GM18511 (cell line): Measurements from ENCODE around the gene CENPP.
"Not testable (repeated sequence)": the region's sequence is repeated elsewhere in the genome, so short reads cannot be mapped to it uniquely, and the experiment has no call there.

Experiments
- ATAC-seq: cut with Tn5 transposase; IDR thresholded peaks from one replicate; pipeline ENCODE4 v1.9.1; 2021; ENCODE audit warnings: mild to moderate bottlenecking, moderate library complexity; ENCODE audit not compliant: unreplicated experiment

CENPP gene

DNA sequence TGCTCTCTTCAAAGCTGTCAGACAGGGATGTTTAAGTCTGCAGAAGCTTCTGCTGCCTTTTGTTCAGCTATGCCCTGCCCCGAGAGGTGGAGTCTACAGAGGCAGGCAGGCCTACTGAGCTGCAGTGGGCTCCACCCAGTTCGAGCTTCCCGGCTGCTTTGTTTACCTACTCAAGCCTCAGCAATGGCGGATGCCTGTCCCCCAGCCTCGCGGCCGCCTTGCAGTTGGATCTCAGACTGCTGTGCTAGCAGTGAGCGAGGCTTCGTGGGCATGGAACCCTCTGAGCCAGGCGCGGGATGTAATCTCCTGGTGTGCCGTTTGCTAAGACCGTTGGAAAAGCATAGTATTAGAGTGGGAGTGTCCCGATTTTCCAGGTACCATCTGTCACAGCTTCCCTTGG, 247.9 kb downstream of the CENPP start:
- not testable (repeated sequence) for ATAC-seq

DNA sequence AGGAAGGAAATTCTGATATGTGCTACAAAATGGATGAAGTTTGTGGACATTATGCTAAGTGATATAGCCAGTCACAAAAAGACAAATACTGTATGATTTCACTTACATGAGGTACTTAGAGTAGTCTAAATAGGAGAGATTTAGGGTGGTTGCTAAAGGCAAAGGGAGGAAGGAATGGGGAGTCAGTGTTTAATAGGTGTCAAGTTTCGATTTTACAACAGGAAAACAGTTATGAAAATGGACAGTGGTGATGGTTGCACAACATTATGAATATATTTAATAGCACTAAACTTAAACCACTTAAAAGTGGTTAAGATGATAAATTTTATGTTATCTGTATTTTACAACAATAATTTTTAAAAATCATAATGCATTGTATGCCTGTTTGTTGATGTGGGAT, 250.4 kb downstream of the CENPP start:
- ATAC-seq = no peak

DNA sequence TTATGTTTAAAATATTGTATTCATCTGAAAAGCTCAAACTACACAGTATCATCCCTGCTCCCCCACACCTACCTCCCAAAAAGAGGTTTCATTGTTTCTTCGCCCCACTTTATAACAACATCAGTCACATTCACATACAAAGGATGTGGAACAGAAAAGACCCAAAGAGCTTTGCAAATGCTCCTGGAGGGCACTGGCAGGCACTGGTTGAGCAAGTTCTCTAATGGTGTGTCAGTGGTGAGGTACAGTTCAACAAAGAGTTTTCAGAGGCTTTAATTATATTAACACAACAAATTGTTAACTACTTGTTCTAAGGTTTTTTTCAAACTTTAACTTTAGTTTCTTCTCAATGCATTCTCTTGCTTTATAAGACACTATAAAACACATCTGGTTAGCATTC, 264.2 kb downstream of the CENPP start:
- no peak for ATAC-seq

DNA sequence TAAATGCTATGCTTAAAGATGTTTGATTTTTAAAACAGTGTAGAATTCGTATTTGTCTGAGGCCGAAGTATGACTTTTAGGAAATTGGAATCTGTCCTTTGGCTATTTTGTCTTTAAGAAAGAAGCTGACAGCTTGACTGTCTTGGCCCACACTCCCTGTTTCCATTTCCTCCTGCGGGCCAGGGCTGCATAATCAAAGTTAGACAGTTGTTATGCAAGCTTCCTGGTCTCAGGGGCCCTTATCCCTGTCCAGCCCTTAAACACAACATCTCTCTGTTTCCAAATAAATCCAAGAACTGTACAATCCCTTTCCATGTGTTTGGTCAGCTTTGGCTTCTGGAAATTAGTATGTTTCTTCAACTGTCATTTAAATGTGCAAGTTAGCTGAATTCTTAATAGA, 264.6 kb downstream of the CENPP start:
- ATAC-seq = no peak

DNA sequence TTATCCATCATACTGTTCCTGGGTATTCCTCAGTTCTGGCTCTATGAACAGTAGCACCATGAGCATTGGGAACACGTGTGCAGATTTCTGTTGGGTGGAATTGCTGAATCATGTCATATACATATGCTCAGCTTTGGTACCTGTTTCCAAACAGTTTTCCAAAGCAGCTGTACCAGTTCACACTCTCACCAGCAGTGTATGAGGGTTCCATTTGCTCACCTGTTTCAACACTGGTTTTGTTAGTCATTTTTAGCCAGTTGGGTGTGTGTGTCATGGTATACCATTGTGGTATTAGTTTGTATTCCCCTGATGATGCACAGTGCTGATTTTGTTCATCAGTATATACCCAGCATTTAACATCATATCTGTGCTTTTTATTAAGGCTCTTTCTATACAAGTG, 266.8 kb downstream of the CENPP start:
- ATAC-seq = no peak

DNA sequence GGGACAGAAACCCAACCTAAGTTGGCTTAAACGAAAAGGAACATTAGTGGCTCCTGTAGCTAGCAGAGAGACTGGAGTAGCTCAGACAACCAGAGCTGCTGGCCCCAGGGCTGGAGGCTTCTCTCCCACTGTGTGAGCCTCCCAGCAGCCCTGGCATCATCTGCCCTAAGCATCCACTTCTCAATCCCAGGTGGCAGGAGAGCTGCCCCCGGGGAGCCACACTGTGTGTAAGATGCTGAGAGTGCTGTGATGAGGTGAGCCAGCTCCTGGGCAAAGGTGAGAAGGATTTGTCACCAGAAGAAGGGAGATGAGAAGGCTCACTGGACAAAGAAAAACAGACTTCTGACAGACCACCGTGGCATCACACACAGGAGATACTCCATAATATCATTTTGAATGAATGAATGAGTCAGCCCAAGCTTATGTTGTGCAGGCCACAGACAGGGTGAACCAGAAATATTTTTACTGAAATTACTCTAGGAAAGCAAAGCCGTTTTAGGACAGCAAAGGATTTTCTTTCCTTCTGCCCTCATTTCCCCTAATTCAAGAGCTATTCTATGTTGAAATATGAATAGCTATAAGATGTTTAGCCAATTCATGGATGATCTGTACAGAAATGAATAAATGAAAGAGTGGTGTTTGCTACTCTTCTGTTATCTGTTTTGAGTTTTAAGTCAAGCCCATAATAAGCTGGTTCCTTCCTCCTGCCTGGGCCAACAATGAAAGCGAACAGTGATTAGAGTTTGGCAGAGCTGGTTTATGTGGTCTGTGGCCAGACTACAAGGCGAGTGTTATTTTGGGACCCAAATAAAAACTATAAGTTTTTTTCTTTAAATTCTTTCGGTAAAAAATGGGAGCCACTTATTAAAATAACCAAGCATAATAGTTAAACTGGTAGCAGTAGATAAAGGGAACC, 267.5 kb downstream of the CENPP start:
- no peak for ATAC-seq

DNA sequence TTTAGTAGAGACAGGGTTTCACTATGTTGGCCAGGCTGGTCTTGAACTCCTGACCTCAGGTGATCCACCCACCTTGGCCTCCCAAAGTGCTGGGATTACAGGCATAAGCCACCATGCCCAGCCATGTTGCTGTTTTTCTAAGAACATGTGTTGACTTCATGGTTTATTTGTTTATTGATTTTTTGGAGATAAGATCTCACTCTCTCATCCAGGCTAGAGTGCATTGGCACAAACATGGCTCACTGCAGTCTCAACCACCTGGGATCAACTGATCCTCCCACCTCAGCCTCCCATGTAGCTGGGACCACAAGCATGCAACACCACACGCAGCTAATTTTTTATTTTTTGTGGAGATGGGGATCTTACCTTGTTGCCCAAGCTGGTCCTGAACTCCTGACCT, 269.3 kb downstream of the CENPP start:
- not testable (repeated sequence) for ATAC-seq

DNA sequence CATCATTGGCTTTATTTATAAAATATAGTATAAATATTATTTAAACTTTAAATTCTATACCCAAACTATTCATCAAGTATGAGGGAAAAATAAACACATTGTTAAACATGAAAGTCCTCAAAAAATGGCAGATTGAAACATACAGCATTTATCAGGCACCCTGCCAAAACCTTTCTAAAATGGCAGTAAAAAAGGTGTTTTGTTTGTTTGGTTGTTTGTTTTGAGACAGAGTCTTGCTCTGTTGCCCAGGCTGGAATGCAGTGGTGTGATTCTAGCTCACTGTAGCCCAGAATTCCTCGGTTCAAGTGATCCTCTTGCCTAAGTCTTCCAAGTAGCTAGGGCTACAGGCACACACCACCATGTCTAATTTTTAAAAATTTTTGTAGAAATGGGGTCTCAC, 270.2 kb downstream of the CENPP start:
- ATAC-seq = no peak

DNA sequence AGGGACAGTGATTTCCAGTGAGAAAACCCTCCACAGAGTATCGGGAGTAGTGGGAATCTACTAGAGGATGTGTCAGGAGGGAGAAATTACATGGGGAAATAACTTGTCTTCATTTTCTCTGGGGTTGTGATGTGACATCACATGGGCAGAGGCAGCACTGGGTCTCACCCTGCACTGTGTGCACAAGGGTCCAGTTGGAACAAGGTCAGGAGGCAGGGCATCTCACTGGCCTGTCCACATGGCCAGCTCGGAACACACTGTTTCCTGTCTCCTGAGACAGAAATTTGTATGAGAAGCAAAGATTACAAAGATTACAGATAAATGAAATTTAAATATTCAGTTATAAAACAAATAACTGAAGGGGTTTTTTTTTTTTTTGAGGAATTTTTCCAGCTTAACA, 272.6 kb downstream of the CENPP start:
- ATAC-seq = no peak

DNA sequence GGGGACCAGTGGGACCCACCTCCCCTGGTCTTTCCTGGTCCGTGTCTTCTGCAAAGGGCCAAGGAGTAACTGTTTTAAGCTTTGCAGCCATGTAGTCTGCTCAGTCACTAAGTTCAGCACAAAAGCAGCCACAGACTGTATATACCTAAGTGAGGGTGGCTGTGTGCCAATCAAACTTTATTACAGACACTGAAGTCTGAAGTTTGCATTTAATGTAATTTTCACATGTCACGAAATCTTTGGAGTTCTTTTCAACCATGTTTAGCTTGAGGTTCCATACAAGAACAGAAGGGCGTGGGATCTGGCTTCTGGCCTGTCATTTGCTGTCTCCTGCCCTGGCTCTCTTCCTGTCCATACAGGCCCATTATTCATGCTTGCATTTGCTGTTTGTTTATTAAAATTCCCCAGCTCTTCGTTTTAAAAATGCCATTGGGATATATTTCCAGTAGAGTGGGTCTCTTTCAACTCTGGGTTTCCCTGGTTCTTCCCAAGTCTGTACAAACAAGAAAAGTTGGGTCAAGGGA, 274.2 kb downstream of the CENPP start:
- no peak for ATAC-seq

DNA sequence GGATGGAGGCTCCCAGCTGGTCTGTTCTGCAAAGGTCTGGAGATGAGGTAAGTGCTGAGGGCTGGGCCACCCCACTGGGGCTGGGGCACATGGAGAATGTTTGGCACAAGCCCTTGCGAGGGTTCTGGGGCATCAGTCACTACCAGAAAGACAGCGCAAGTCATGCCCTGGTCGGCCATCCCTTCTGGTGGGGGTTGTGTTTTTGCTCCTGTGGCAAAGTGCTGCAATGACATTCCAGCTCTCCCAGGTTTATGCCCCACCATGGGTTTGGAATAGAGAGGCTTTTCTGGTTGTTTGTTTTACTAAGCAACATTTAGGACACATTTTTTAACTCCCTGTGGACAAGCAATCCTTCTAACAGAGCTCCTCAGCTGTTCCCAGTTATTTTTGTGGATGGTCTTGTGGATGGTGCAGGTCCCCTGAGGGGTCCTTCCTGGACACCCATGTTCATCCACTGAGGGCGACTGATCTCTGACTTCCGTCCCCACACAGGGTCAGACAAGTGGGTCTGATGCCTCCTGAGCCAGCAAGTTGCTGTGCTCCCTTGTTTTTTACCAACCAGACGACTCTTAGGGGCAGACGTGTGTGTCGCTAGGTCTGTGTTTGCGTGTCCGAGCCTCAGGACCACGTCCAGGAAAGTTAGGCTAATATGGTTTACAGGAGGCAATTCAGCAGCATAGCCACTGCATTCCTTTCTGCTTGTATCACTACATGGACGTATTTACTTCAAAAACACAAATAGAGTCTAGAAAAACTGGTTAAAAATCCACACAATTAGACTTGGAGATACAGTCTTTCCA, 274.9 kb downstream of the CENPP start:
- ATAC-seq = no peak

DNA sequence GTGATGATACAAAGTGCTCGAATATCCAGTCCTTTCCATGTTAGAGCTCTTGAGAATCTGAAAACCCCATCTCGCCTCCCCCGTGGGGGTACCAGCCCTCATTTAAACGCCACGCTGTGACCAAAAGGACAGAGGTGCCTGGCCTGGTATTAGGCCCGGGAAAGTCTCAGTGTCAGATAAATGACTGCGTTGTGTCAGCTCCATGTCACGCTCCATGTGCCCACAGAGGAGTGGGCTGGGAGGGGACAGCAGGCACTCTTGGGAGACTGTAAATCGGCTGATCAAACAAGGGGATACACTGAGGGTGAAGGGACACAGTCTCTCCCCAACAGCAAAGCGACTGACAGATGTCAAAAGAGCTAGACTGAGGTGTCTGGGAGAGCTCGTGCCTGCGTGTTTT, 275.7 kb downstream of the CENPP start:
- ATAC-seq = no peak

DNA sequence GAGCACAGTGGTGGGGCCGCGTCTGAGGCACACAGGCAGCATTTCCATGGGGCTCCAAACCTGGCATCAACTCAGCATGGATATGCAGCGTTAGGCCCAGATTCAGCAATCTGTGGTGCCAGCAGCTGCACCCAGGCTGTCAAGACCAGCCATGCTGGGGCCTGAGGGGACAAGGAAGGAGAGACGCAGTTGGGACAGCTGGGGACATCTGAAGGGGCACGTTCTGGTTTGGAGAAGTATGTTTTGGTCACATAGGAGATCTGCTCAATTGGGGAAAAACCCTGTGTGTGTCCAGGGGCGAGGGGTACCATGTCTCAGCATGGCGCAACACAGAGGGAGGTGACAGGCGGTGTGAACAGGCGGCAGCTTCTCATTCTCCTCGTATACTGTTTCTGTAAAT, 276.7 kb downstream of the CENPP start:
- no peak for ATAC-seq

DNA sequence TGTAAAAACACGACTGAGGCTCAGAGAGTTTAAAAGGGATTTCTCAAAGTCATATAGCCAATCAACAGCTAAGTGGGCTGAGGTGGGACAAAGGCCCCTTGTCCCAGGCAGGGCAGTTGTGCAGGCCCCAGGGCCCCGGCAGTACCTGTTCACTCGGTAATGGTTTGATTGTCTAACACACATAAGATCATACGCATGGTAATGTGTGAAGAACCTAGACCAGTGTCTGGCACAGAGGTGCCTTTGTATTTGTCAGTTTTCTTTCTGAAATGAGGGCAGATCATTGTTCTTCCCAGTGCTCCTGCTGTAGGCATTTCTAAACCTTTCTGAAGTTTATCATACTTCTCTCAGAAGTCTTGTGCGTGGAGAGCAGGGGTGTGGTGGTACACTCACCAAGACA, 277.3 kb downstream of the CENPP start:
- ATAC-seq = no peak

DNA sequence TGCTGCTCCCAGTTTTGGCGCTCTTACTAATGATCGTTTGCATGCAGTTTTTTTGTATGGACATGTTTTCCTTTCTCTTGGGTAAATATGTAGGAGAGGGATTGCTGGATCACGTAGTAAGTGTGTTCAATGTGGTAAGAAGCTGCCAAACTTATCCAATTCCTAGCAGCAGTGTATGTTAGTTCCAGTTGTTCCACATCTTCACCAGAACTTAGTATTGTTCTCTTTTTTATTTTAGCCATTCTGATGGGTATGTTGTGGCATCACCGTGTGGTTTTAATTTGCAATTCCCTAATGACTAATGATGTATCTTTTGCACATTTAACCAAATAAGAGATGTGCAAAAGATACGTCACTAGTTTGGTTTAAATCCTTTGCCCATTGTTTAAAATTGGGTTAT, 278.2 kb downstream of the CENPP start:
- no peak for ATAC-seq

DNA sequence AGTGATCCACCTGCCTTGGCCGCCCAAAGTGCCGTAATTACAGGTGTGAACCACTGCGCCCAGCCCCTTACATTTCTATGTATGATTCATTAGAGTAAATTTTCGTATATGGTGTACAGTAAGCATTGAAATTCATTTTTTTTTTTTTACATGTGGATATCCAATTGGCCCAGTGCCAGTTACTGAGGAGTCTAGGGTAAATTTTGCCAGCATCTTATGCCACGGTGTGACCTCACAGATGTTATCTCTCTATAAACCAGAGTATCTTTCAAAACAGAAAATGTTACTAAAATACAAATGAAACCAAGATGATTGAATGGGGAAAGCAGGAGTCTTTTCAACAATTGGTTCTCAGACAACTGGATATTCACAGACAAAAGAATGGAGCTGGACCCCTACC, 279.5 kb downstream of the CENPP start:
- no peak for ATAC-seq

DNA sequence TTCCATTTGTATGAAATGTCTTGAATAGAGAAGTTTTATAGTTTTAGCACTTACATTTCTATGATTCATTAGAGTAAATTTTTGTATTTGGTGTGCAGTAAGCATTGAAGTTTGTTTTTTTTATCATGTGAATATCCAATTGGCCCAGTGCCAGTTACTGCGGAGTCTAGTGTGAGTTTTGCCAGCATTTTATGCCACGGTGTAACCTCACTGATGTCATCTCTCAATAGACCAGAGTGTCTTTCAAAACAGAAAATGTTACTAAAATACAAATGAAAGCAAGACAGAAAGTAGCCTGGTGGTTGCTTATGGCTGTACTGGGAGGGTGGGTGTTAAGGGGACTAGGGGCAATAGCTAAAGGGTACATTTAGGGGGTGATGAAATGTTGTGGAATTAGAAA, 281.3 kb downstream of the CENPP start:
- no peak for ATAC-seq

DNA sequence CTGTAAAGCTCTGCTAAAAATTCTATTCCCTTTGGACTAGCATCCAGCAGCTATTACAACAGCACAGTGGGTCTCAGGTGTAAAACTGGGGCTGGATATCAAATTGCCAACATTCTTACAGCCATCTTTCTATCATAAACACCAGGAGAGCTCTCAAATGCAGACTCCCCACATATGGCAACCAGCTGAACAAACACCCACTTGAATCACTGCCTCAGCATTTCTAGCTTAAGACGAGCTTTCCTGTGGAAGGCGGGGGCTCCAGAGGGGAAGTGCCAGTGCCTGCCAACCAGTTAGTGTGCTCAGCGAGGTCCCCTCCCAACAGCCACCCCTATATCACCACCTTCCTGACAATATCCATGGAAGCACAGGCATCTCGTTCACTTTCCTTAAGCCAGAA, 282.0 kb downstream of the CENPP start:
- no peak for ATAC-seq

DNA sequence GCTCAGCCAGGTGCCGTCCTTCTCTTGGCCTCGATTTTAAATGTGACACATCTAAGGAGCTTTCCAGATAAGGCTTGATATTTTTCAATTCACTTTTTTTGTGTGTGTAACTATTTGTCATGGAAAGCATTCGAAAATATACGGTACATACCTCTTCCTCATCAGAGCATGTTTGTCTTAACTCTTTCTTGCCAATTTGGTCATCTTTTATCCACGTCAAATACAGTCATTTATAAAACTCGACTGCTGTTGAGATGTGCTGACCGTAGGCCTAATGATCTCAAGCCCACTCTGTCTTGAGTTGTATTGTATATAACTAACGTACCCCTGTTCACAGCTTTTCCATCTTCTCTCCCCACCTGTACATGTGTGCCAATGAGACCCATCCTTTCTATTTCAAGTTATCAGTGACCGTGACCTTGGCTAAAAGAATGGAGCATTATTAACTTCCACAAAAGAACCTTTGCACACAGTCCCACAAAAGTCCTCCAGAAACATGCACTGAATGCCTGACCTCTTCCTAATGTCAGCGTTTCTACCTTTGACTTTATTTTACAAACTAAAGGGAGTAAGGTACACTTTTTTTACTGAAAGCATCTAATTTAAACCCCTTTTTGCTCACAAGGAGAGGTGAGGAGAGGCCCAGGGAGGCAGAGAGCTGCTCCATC, 282.6 kb downstream of the CENPP start:
- no peak for ATAC-seq

DNA sequence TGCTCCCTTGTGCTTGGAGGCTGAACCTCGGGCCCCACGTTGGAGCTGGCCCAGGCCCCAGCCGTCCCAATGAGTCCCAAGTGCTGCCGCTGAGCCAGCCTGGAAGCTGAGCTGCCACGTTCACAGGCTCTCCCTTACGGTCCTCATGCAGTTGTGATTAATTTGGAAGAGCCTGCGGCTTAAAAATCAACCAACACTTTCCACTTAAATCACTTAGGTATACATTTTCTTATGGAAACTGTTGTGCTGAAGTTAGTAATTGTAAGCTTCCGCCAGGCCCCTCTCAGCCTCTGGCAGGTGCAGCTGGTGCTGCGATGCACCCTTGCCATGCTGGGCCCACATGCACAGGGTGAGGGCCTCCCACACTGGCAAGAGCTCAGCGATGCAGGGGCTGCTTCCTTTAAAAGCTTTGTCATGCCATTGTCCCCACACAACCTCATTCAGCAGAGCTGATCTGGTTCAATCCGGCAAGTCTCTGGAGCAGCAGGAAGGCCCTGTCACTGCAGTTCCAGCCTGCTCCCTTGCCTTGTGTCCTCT, 283.2 kb downstream of the CENPP start:
- no peak for ATAC-seq
